K562 (cell line): ENCODE results near the gene ZFYVE21. TPM values are rescaled to one million over a fixed set of nuclear protein-coding genes. Genes with fewer than 3 reads are reported as not detected.

Experiments used
- ATAC-seq: fragments of 200-7000 bp; cut with Tn5 transposase; 3 replicates; pipeline ENCODE4 v1.9.1; 2020; ENCODE audit warnings: moderate library complexity
- BruUV-seq: library from RNA; stranded (reverse); fragments of 400-500 nt; replicated peaks from 2 replicates; lab custom pipeline; 2021; lab: Mats Ljungman, UMichigan
- CTCF ChIA-PET: fragments of 300-600 bp; formaldehyde crosslinking; extraction: SDS; loops from one replicate; lab custom pipeline; 2021; ENCODE audit warnings: low intra/inter-chr PET ratio; lab: Yijun Ruan, JAX
- POLR2A ChIA-PET: fragments of 300-600, 350-650 bp; sonication (Branson Sonifier 250); formaldehyde crosslinking; extraction: SDS; loops from one replicate; lab custom pipeline; 2021; ENCODE audit warnings: antibody characterized with exemption, inconsistent platforms; lab: Yijun Ruan, JAX
- DNase-seq, 4 experiments: peaks; one replicate each; pipeline versions ENCODE4 v3.0.0 to v3.0.0-alpha.2; 2011 to 2018; ENCODE audit warnings: low spot score in 3 of 4, mixed read lengths in 3 of 4; ENCODE audit errors: extremely low read depth in 1 of 4
- FAIRE-seq: peaks from 2 replicates; lab custom pipeline; 2011; peaks lifted over from hg19 to GRCh38; lab: Jason Lieb, UNC
- H2AFZ ChIP-seq: 2 replicates; pipeline ENCODE4 v1.6.0; 2011; ENCODE audit warnings: low read depth, low read length, control low read depth, inconsistent platforms
- H3K27ac ChIP-seq: fragments of 200-600 bp; 3 replicates; pipeline ENCODE4 v1.8.0; 2011; ENCODE audit warnings: low read depth, mild to moderate bottlenecking, control low read depth, inconsistent platforms, low read length, moderate library complexity, mixed read lengths; ENCODE audit errors: extremely low read depth
- H3K27me3 ChIP-seq, 2 experiments: fragments of 300-600 bp in 1 of 2; 2 replicates in 1 of 2; 3 replicates in 1 of 2; pipeline versions ENCODE4 v1.6.0 to v1.8.0; 2011; ENCODE audit warnings: inconsistent platforms in 2 of 2, low read length in 2 of 2, mild to moderate bottlenecking in 1 of 2, mixed read lengths in 1 of 2, moderate library complexity in 1 of 2; ENCODE audit not compliant: control insufficient read depth in 2 of 2, insufficient read depth in 2 of 2
- H3K36me3 ChIP-seq: fragments of 300-600 bp; 3 replicates; pipeline ENCODE4 v1.8.0; 2011; ENCODE audit warnings: mild to moderate bottlenecking, low read length, inconsistent platforms; ENCODE audit not compliant: control insufficient read depth, insufficient read depth
- H3K4me1 ChIP-seq, 2 experiments: fragments of 200-600 bp in 1 of 2; replicated peaks in 1 of 2; 2 replicates in 1 of 2; 3 replicates in 1 of 2; pipeline versions ENCODE4 v1.5.1 to v1.8.0; 2011; ENCODE audit warnings: inconsistent platforms in 2 of 2, low read length in 2 of 2, mild to moderate bottlenecking in 1 of 2, mixed read lengths in 1 of 2, moderate library complexity in 1 of 2; ENCODE audit not compliant: control insufficient read depth in 2 of 2, insufficient read depth in 2 of 2
- H3K4me2 ChIP-seq: 2 replicates; pipeline ENCODE4 v1.6.1; 2011; ENCODE audit warnings: low read length, control low read depth, inconsistent platforms, mixed read lengths; ENCODE audit not compliant: insufficient read depth
- H3K4me3 ChIP-seq: fragments of 200-600 bp; sonication (generic), shearing (Covaris generic); 2 replicates; pipeline ENCODE4 v1.5.1; 2016; ENCODE audit warnings: control low read depth, inconsistent platforms
- H3K79me2 ChIP-seq: fragments of 200-600 bp; 3 replicates; pipeline ENCODE4 v1.8.0; 2011; ENCODE audit warnings: low read length, inconsistent platforms; ENCODE audit not compliant: control insufficient read depth, insufficient read depth
- H3K9ac ChIP-seq, 2 experiments: 2 replicates each; pipeline versions ENCODE4 v1.6.0 to v1.6.1; 2011; ENCODE audit warnings: low read depth in 2 of 2, low read length in 2 of 2, control low read depth in 1 of 2, inconsistent platforms in 1 of 2, mild to moderate bottlenecking in 1 of 2, mixed read lengths in 1 of 2; ENCODE audit not compliant: insufficient read depth in 1 of 2
- H3K9me1 ChIP-seq: one replicate; pipeline ENCODE4 v1.6.0; 2011; ENCODE audit warnings: inconsistent platforms, mild to moderate bottlenecking, low read length, moderate library complexity; ENCODE audit not compliant: control insufficient read depth, insufficient read depth
- H3K9me3 ChIP-seq: replicated peaks from 2 replicates; pipeline ENCODE4 v1.5.1; 2011; ENCODE audit warnings: low read depth, low read length, inconsistent platforms; ENCODE audit not compliant: control insufficient read depth, insufficient read depth
- H4K20me1 ChIP-seq: replicated peaks from 2 replicates; pipeline ENCODE4 v1.6.1; 2011; ENCODE audit warnings: low read length, inconsistent platforms, mixed read lengths; ENCODE audit not compliant: control insufficient read depth, insufficient read depth
- KLF1 ChIP-seq: fragments of 450-650 bp; IDR thresholded peaks from 2 replicates; pipeline ENCODE4 v1.6.1; 2016; ENCODE audit warnings: missing genetic modification characterization, missing compliant biosample characterization
- PML ChIP-seq: IDR thresholded peaks from 2 replicates; pipeline ENCODE4 v1.6.1; 2012; ENCODE audit warnings: low read length, inconsistent platforms
- POLR2G ChIP-seq: fragments of 200-400 bp; formaldehyde crosslinking; IDR thresholded peaks from 2 replicates; pipeline ENCODE4 v1.6.1; 2017; ENCODE audit warnings: low read depth, mild to moderate bottlenecking, antibody characterized with exemption, low read length, moderate library complexity
- RBFOX2 ChIP-seq: fragments of 200-400 bp; formaldehyde crosslinking; IDR thresholded peaks from 2 replicates; pipeline ENCODE4 v1.6.1; 2017; ENCODE audit warnings: low read depth, mild to moderate bottlenecking, low read length, moderate library complexity
- RBM22 ChIP-seq: fragments of 200-400 bp; formaldehyde crosslinking; IDR thresholded peaks from 2 replicates; pipeline ENCODE4 v1.6.1; 2018; ENCODE audit warnings: low read length, low read depth; ENCODE audit not compliant: poor library complexity, severe bottlenecking
- WGBS: fragments of 100-300 bp; shearing (Covaris generic); methylation state at CpG from one replicate; pipeline ENCODE4 v1.1.6; 2016; ENCODE audit warnings: low coverage, mixed read lengths; ENCODE audit not compliant: insufficient coverage; ENCODE audit errors: missing lambda C conversion rate; 5-methylcytosine and 5-hydroxymethylcytosine counted together
- in situ Hi-C: fragments of 300-500 bp; cut with MboI; formaldehyde crosslinking; loops from 4 replicates; pipeline ENCODE4 v1.15.0; 2018; ENCODE audit warnings: inconsistent platforms, mixed read lengths
- intact Hi-C: fragments of 100-400 bp; cut with micrococcal nuclease; formaldehyde crosslinking; loops from 2 replicates; pipeline ENCODE4 v1.14.2; 2022
- polyA plus RNA-seq, 8 experiments: library from polyadenylated mRNA; depleted of rRNA in 4 of 8; stranded (reverse) in 5 of 8; unstranded in 3 of 8; fragments of >200 nt; fragmentation: Nextera tagmentation in 2 of 8; fragmentation: Illumina TruSeq in 1 of 8; extraction: Ambion mirVana in 2 of 8; extraction: Trizol in 1 of 8; gene quantifications; 2 replicates each; pipeline versions ENCODE4 v1.2.1 to v1.2.3, GENCODE V29; 2011 to 2014; ENCODE audit warnings: inconsistent platforms in 1 of 8, missing spikeins in 1 of 8
- total RNA-seq, 7 experiments: library from RNA; depleted of rRNA in 6 of 7; stranded (reverse); fragments of >200 nt in 6 of 7; fragmentation: Illumina TruSeq in 2 of 7; extraction: Trizol in 2 of 7; gene quantifications; 2 replicates each; pipeline versions ENCODE4 v1.2.1 to v1.2.3, GENCODE V29; 2011 to 2021; ENCODE audit warnings: low replicate concordance in 1 of 7

Gene ZFYVE21
- total and polyA plus RNA-seq, 9 of the 15 experiments (the other 6 are each of a cell fraction or from before 2014, with no cell fraction given), result 0.90 to 23.1 (median 15.6) TPM

DNA sequence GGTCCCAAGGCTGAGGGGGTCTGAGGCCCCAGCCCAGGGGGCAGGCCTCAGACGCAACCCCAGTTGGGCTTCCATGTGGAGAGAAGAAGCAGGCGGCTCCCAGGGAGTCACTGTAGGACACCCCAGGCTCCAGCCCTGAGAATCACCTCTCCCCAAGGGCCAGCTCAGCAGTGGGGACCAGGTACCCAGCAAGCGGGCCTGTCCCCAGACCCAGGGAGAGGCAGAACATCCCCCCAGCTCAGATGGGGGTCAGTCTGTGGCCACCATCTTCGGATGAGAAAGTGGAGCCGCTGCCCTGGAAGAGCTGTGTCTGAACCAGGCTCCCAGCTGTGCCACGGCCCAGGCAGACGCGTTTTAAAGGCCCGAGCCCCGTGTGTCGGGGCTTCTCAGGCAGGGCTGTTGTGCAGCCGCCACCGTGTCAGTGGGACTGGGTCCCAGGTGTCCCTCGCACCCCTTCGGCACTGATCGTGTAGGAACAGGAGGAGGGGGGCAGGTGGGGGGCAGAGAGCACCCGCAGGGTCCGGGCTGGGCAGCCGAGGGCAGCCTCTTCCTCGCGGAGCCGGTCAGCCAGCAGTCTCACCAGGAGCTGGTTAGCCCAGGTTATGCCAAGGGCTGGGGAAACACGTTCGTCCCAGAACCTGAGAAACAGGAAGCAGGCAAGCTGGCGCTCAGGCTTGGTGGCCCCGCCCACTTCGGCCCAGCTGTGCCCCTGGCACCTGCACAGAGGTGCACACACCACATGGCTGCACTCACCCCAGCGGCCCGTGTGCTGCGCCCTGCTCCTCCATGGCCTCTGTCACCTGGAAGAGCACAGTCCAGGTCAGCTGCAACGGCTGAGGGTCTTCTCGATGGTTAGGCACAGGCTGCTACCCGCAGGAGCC, 17.0 kb upstream of the ZFYVE21 start:
- POLR2A ChIA-PET, result interaction anchor here (0.6 to 0.9 kb wide), 5 partner anchors 19 to 195 kb away, joined by 3 to 4 read pairs (median 3); no protein-coding TSS in a partner anchor
- ATAC-seq, result peak; percentile 5; the same call in 1 of the 3 replicates
- Histone ChIP-seq H3K4me2 (no peak overlapping the region), H3K4me1 (peaks cover 0 to 32% of the 10 kb centered on the region in 2 experiments; a peak in 2 of 5 replicates), H3K4me3 (no peak overlapping the region), H3K9me3 (no peaks in the 10 kb centered on the region), H3K36me3 (peaks cover 81% of the 10 kb centered on the region; the same call in 2 of the 3 replicates), H3K27me3 (no peaks in the 10 kb centered on the region), H3K27ac (no peak overlapping the region), H3K79me2 (no peaks in the 10 kb centered on the region), H3K9ac (peak overlapping the region in 1 of 2 experiments; percentile 45; a peak in 2 of 4 replicates), H3K9me1 (no peaks in the 10 kb centered on the region), H4K20me1 (no peaks in the 10 kb centered on the region; the same call in 1 of the 2 replicates), H2AFZ (no peak overlapping the region)
- FAIRE-seq, result no peak
- intact Hi-C loops (no loop called here), in situ Hi-C loops (no loop called here)
- CTCF ChIA-PET, result no interaction called here
- 93% methylated on average over 16 of the region's 33 CpGs for WGBS
- 0 out of 2 replicates have a peak, but pooled peaks have one; percentile 18 for TF ChIP-seq PML
- TF ChIP-seq RBFOX2, result peak; percentile 12; the same call in 1 of the 2 replicates
- TF ChIP-seq POLR2G, result peak; percentile 70
- TF ChIP-seq KLF1 (tag), result no peak
- TF ChIP-seq RBM22, result peak; percentile 86
- no TSS peak for BruUV-seq
- DNase-seq, result no peak
